A549 (cell line): ENCODE data around the gene SETD1B. TPM values are rescaled to one million over a fixed set of nuclear protein-coding genes. Genes with fewer than 3 reads are reported as not detected.
A peak's percentile ranks its signal among the peaks of the same experiment; 100 is the strongest.
"Not testable (repeated sequence)": the region's sequence is repeated elsewhere in the genome, so short reads cannot be mapped to it uniquely, and the experiment has no call there.

Source experiments
- ATAC-seq, 2 experiments: fragments of 200-7000 bp in 1 of 2; fragments of >200 bp in 1 of 2; cut with Nextera tagmentation in 1 of 2; cut with Tn5 transposase in 1 of 2; 3 replicates each; pipeline versions ENCODE4 v1.8.0 to v1.9.1; 2018 to 2020; ENCODE audit warnings: mild to moderate bottlenecking in 1 of 2, moderate library complexity in 1 of 2
- CTCF ChIA-PET: fragments of 300-600 bp; sonication (Branson Sonifier 250); formaldehyde crosslinking; extraction: SDS; loops from one replicate; lab custom pipeline; 2021; ENCODE audit warnings: antibody characterized with exemption, inconsistent platforms; lab: Yijun Ruan, JAX
- POLR2A ChIA-PET: fragments of 350-600 bp; formaldehyde crosslinking; extraction: SDS; loops from one replicate; lab custom pipeline; 2021; ENCODE audit warnings: antibody characterized with exemption, inconsistent platforms; lab: Yijun Ruan, JAX
- DNase-seq, 2 experiments: peaks; one replicate each; pipeline versions ENCODE4 v3.0.0 to v3.0.0-alpha.2; 2011 to 2016; ENCODE audit warnings: low read depth in 1 of 2, low spot score in 1 of 2
- FAIRE-seq: peaks from 2 replicates; lab custom pipeline; 2011; peaks lifted over from hg19 to GRCh38; lab: Jason Lieb, UNC
- H3K27ac ChIP-seq, 2 experiments: fragments of >200 bp; sonication (Bioruptor Twin); formaldehyde crosslinking; 3 replicates each; pipeline ENCODE4 v1.5.1; 2016 to 2017
- H3K4me1 ChIP-seq: fragments of >200 bp; sonication (Bioruptor Twin); formaldehyde crosslinking; 3 replicates; pipeline ENCODE4 v1.6.1; 2016
- H3K4me2 ChIP-seq: fragments of >200 bp; sonication (Bioruptor Twin); formaldehyde crosslinking; 3 replicates; pipeline ENCODE4 v1.6.1; 2016
- H3K4me3 ChIP-seq: fragments of >200 bp; sonication (Bioruptor Twin); formaldehyde crosslinking; 3 replicates; pipeline ENCODE4 v1.5.1; 2016
- H3K9me3 ChIP-seq: fragments of >200 bp; sonication (Bioruptor Twin); formaldehyde crosslinking; 3 replicates; pipeline ENCODE4 v1.6.1; 2016
- EHMT2 ChIP-seq: fragments of 200-600 bp; sonication (generic); IDR thresholded peaks from 2 replicates; pipeline ENCODE4 v1.6.1; 2016; ENCODE audit warnings: antibody characterized with exemption, low read depth, mild to moderate bottlenecking, moderate library complexity
- ELK1 ChIP-seq: fragments of 150-350 bp; IDR thresholded peaks from 2 replicates; pipeline ENCODE4 v1.6.1; 2014; ENCODE audit warnings: low read depth, mild to moderate bottlenecking, low read length
- FOSL2 ChIP-seq, 2 experiments: fragments of 450-650 bp in 1 of 2; fragments of >200 bp in 1 of 2; sonication (Bioruptor Twin) in 1 of 2; formaldehyde crosslinking; IDR thresholded peaks; 2 replicates each; pipeline versions ENCODE4 v1.5.0 to v1.6.1; 2016 to 2020; ENCODE audit warnings: mild to moderate bottlenecking in 1 of 2, moderate library complexity in 1 of 2
- GATA3 ChIP-seq: IDR thresholded peaks from 2 replicates; pipeline ENCODE4 v1.6.1; 2012; ENCODE audit warnings: borderline replicate concordance
- HDAC2 ChIP-seq: fragments of 200-600 bp; sonication (generic); IDR thresholded peaks from 2 replicates; pipeline ENCODE4 v1.6.1; 2016
- HEYL ChIP-seq: fragments of 250-450 bp; sonication (Bioruptor Pico); IDR thresholded peaks from 2 replicates; pipeline ENCODE4 v1.8.0; 2021; ENCODE audit warnings: mild to moderate bottlenecking, moderate library complexity
- HOXB5 ChIP-seq: fragments of 250-450 bp; sonication (Bioruptor Pico); IDR thresholded peaks from 2 replicates; pipeline ENCODE4 v1.5.0; 2020; ENCODE audit warnings: mild to moderate bottlenecking, moderate library complexity
- JUN ChIP-seq, 2 experiments: fragments of >200 bp; sonication (Bioruptor Twin); formaldehyde crosslinking; IDR thresholded peaks; 2 replicates in 1 of 2; 3 replicates in 1 of 2; pipeline ENCODE4 v1.6.1; 2016 to 2017
- KDM5A ChIP-seq: fragments of 200-600 bp; sonication (generic); IDR thresholded peaks from 2 replicates; pipeline ENCODE4 v1.6.1; 2016; ENCODE audit warnings: antibody characterized with exemption, mild to moderate bottlenecking
- NFE2L2 ChIP-seq: fragments of 150-350 bp; conservative IDR thresholded peaks from 2 replicates; pipeline ENCODE4 v1.6.1; 2014; ENCODE audit warnings: low read length
- PBX3 ChIP-seq: IDR thresholded peaks from 2 replicates; pipeline ENCODE4 v1.6.1; 2012
- SMC3 ChIP-seq: fragments of >200 bp; sonication (Bioruptor Twin); formaldehyde crosslinking; IDR thresholded peaks from 3 replicates; pipeline ENCODE4 v1.6.1; 2018; ENCODE audit warnings: inconsistent platforms
- ZC3H11A ChIP-seq: fragments of 450-650 bp; IDR thresholded peaks from 2 replicates; pipeline ENCODE4 v1.6.1; 2014; ENCODE audit warnings: antibody characterized with exemption, mild to moderate bottlenecking
- ZNF302 ChIP-seq: fragments of 250-450 bp; sonication (Bioruptor Pico); IDR thresholded peaks from 2 replicates; pipeline ENCODE4 v1.9.0; 2021; ENCODE audit warnings: inconsistent platforms, mild to moderate bottlenecking, moderate library complexity
- ZSCAN20 ChIP-seq: fragments of 250-450 bp; sonication (Bioruptor Pico); IDR thresholded peaks from 2 replicates; pipeline ENCODE4 v1.8.0; 2022; ENCODE audit warnings: mild to moderate bottlenecking, moderate library complexity
- WGBS: methylation state at CpG from one replicate; pipeline ENCODE4 v1.1.6; 2017; ENCODE audit errors: missing lambda C conversion rate; 5-methylcytosine and 5-hydroxymethylcytosine counted together
- polyA plus RNA-seq, 4 experiments: library from polyadenylated mRNA; depleted of rRNA in 3 of 4; stranded (reverse); fragments of >200 nt; fragmentation: RNase III in 1 of 4; extraction: RNeasy Plus Mini Kit Qiagen cat#74134 plus additional on column Dnase treatment in 1 of 4; gene quantifications; 2 replicates in 3 of 4; 3 replicates in 1 of 4; pipeline ENCODE4 v1.2.3, GENCODE V29; 2011 to 2017
- TF ChIP-seq, protein P1 (sequence below): fragments of 200-600 bp; sonication (generic); IDR thresholded peaks from 2 replicates; pipeline ENCODE4 v1.6.1; 2016; ENCODE audit warnings: antibody characterized with exemption, mild to moderate bottlenecking, moderate library complexity
- TF ChIP-seq, protein P2 (sequence below): fragments of 450-650 bp; IDR thresholded peaks from 2 replicates; pipeline ENCODE4 v1.6.1; 2014; ENCODE audit warnings: antibody characterized with exemption
- TF ChIP-seq, protein P3 (sequence below): IDR thresholded peaks from 2 replicates; pipeline ENCODE4 v1.6.1; 2012; ENCODE audit warnings: low read depth, borderline replicate concordance

SETD1B gene
- polyA plus RNA-seq, 2 of the 4 experiments (the other 2 are of a cell fraction): 1.1 to 8.6 TPM

GRCh38 chr12:121858318-121858661 lies 54.5 kb downstream of the SETD1B start:
- POLR2A ChIA-PET: no interaction called here
- TF ChIP-seq, protein P1, sequence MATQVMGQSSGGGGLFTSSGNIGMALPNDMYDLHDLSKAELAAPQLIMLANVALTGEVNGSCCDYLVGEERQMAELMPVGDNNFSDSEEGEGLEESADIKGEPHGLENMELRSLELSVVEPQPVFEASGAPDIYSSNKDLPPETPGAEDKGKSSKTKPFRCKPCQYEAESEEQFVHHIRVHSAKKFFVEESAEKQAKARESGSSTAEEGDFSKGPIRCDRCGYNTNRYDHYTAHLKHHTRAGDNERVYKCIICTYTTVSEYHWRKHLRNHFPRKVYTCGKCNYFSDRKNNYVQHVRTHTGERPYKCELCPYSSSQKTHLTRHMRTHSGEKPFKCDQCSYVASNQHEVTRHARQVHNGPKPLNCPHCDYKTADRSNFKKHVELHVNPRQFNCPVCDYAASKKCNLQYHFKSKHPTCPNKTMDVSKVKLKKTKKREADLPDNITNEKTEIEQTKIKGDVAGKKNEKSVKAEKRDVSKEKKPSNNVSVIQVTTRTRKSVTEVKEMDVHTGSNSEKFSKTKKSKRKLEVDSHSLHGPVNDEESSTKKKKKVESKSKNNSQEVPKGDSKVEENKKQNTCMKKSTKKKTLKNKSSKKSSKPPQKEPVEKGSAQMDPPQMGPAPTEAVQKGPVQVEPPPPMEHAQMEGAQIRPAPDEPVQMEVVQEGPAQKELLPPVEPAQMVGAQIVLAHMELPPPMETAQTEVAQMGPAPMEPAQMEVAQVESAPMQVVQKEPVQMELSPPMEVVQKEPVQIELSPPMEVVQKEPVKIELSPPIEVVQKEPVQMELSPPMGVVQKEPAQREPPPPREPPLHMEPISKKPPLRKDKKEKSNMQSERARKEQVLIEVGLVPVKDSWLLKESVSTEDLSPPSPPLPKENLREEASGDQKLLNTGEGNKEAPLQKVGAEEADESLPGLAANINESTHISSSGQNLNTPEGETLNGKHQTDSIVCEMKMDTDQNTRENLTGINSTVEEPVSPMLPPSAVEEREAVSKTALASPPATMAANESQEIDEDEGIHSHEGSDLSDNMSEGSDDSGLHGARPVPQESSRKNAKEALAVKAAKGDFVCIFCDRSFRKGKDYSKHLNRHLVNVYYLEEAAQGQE: no peak
- TF ChIP-seq EHMT2: no peak
- TF ChIP-seq ELK1: no peak
- no peak for TF ChIP-seq NFE2L2
- no peak for TF ChIP-seq ZC3H11A
- TF ChIP-seq KDM5A: no peak
- TF ChIP-seq GATA3: no peak
- no peak for TF ChIP-seq HDAC2
- no peak for TF ChIP-seq ZNF302 (CRISPR knock-in tag)
- TF ChIP-seq, protein P2, sequence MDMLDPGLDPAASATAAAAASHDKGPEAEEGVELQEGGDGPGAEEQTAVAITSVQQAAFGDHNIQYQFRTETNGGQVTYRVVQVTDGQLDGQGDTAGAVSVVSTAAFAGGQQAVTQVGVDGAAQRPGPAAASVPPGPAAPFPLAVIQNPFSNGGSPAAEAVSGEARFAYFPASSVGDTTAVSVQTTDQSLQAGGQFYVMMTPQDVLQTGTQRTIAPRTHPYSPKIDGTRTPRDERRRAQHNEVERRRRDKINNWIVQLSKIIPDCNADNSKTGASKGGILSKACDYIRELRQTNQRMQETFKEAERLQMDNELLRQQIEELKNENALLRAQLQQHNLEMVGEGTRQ: no peak
- TF ChIP-seq HOXB5 (CRISPR knock-in tag): no peak
- no peak for TF ChIP-seq SMC3
- TF ChIP-seq HEYL: no peak
- TF ChIP-seq ZSCAN20: no peak
- TF ChIP-seq, all 56 proteins: peak for 0
- peak overlapping the region; percentile 14 to 52; a peak in 3 of 6 replicates for H3K27ac ChIP-seq
- DNase-seq (no peak), ATAC-seq (no peak), FAIRE-seq (no peak)
- no peak overlapping the region for H3K4me3 ChIP-seq
- CTCF ChIA-PET: interaction anchor here (1.8 kb wide), 1 partner anchor 64 kb away, joined by 5 read pairs; no protein-coding TSS in a partner anchor
- H3K4me1 ChIP-seq: peaks cover 20% of the 10 kb centered on the region
- H3K4me2 ChIP-seq: no peak overlapping the region
- 90% methylated on average over 10 of the region's 10 CpGs for WGBS
- no peaks in the 10 kb centered on the region for H3K9me3 ChIP-seq

DNA sequence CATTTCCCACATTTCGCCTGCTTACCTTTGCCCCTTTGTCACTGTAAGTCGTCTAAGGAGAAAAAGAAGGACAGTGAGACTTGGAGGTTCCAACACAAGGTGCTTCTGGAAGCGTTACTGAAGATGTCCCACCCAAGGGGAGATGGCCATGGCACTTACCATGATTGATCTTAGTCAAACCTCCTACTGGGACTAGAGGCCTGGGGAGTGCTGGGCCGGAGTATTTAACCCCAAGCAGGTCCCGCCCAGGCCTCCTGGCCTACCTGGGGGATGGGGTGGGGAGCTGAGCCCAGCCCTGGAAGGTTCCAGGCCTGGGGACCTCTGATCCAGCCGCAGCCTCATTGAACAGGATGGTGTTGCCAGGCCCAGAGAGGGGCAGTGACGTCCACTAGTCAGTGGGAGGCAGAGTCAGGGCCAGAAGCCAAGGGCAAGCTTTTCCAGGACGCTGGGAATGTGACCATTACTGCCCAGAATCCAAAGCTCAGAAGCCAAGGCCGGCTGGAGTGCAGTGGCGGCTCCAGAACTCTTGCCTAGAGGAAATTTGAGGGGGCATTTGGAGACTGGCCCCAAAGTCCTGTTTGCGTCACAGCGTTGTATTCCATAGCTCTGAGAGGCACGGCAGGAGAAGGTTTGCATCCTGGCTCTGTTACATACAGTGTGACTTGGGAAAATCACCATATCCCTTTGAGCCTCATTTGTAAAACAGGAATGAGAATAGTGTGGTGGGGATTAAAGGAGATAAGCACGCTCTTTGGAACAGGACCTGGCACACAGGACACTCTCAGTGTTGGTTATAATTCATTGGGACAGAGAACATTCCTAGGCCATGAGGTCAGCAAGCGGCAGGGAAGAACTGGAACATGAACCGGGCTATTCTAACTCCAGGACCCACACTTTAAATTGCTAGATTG lies 55.1 kb downstream of the SETD1B start, which contains the start of gene HPD:
Gene HPD, minus strand, starts transcription at position 198 of the 911 bp plus-strand sequence. Its CDS starts 36 bp downstream, at position 162.
- H3K4me3 ChIP-seq: no peak within 1 kb of the TSS
- no peaks in the 10 kb centered on the region for H3K9me3 ChIP-seq
- ATAC-seq: peak; percentile 70 to 74
- peak within 1 kb of the TSS; percentile 50 for H3K4me2 ChIP-seq
- peak in 1 of 2 experiments; percentile 51 for DNase-seq
- CTCF ChIA-PET: interaction anchor here (1.8 kb wide), 1 partner anchor 65 kb away, joined by 5 read pairs; no protein-coding TSS in a partner anchor
- FAIRE-seq: no peak
- peak within 1 kb of the TSS; percentile 24 to 52; a peak in 4 of 6 replicates for H3K27ac ChIP-seq
- peaks cover 20% of the 10 kb centered on the region for H3K4me1 ChIP-seq
- POLR2A ChIA-PET: no interaction called here
- WGBS: 67% methylated on average over 16 of the region's 16 CpGs
- TF ChIP-seq FOSL2 (IDR thresholded peaks at IDR 0.05) (no peak), FOSL2 (CRISPR knock-in tag; IDR thresholded peaks at IDR 0.05) (peak; percentile 34), HOXB5 (CRISPR knock-in tag) (no peak)

DNA sequence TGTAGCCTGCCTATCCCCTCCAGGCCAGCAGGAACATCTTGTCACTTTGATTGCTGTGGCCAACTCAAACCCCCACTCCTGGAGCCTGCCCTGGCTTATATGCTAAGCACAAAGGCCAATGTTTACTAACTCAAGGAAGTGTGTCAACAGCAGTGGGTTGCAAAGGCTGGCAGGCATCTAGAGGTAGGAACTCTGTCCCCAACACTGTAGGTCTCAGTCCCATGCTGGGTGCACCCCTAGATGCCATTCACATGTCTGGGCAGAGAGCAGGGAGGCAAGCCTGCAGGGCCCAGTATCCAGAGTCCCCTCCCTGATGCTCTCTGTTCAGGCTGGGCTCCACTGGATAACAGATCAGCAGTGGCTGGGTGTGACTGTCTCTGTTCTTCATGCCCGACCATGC lies 56.4 kb downstream of the SETD1B start:
- ATAC-seq: peak; percentile 17 to 37; a peak in 3 of 6 replicates
- DNase-seq: no peak
- ChIA-PET POLR2A (no interaction called here), CTCF (interaction anchor here (0.8 to 2.3 kb wide), 4 partner anchors 13 to 178 kb away, joined by 3 to 10 read pairs (median 4); partner anchors contain the start of genes PSMD9 and RHOF)
- Histone ChIP-seq H3K9me3 (no peaks in the 10 kb centered on the region), H3K4me2 (no peak overlapping the region), H3K27ac (peak overlapping the region; percentile 14 to 29; a peak in 3 of 6 replicates), H3K4me1 (peaks cover 20% of the 10 kb centered on the region), H3K4me3 (no peak overlapping the region)
- TF ChIP-seq, protein P3, sequence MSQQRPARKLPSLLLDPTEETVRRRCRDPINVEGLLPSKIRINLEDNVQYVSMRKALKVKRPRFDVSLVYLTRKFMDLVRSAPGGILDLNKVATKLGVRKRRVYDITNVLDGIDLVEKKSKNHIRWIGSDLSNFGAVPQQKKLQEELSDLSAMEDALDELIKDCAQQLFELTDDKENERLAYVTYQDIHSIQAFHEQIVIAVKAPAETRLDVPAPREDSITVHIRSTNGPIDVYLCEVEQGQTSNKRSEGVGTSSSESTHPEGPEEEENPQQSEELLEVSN: no peak
- TF ChIP-seq PBX3 (no peak), JUN (IDR thresholded peaks at IDR 0.05) (no peak)
- FAIRE-seq: no peak
- WGBS: 77% methylated on average over 1 of the region's 1 CpG

- peaks cover 20% of the 10 kb centered on the region for H3K4me1 ChIP-seq
- H3K9me3 ChIP-seq, POLR2A ChIA-PET, ATAC-seq, FAIRE-seq, H3K4me2 ChIP-seq, DNase-seq, H3K4me3 ChIP-seq: not testable (repeated sequence)
- 95% methylated on average over 4 of the region's 4 CpGs for WGBS
- peak overlapping the region in 1 of 2 experiments; percentile 29; a peak in 1 of 6 replicates for H3K27ac ChIP-seq
- CTCF ChIA-PET: interaction anchor here (0.8 to 2.3 kb wide), 4 partner anchors 13 to 178 kb away, joined by 3 to 10 read pairs (median 4); partner anchors contain the start of genes PSMD9 and RHOF
Observed at GRCh38 chr12:121860699-121861098, 56.9 kb downstream of the SETD1B start.
